Tibial nerve (tissue), 4 donors: Measurements from ENCODE around the gene MAP4K4.

Source experiments
- EP300 ChIP-seq, 2 donors: sonication (generic); formaldehyde crosslinking; IDR thresholded peaks; one replicate each; pipeline ENCODE4 v1.6.1; 2017; ENCODE audit warnings: antibody characterized with exemption in 2 of 2, mild to moderate bottlenecking in 1 of 2
- POLR2A ChIP-seq, 2 donors: fragments of 450-650 bp; IDR thresholded peaks; one replicate each; pipeline ENCODE4 v1.6.1; 2017; ENCODE audit warnings: antibody characterized with exemption in 2 of 2, mild to moderate bottlenecking in 2 of 2, moderate library complexity in 2 of 2
- TF ChIP-seq, protein P1 (sequence below), 5 experiments: fragments of 200-600 bp in 3 of 5; fragments of 450-650 bp in 2 of 5; sonication (generic) in 3 of 5; IDR thresholded peaks; one replicate each; pipeline ENCODE4 v1.5.1; 2016 to 2019; ENCODE audit warnings: antibody characterized with exemption in 5 of 5, mild to moderate bottlenecking in 3 of 5, moderate library complexity in 2 of 5

DNA sequence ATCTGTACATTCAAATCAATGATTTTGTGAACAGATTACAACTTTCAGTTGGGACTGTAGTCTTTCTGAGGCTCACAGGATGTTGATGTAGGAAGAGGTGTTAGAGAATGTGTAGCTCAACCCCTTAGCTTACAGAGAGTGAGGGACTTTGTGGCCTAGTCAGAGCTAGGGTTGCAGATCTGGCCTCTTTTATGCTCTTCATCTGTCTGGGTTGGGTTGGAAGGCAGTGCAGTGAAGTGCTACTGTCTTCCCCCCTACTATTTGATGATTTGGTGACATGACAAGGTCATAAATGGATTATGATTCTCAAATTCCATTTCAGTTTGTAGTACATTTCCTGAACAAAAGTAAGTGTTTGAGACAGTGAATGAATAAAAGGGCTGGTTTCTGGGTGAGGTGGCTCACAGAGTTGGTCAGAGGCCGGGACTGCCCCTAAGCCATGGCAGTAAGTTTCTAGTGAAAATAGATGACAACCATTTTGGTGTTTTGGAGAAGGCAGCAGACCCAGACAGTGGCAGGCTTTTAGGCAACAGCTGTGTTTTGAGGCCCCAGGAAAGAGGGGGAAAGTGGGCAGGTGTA is 21.6 kb downstream of the MAP4K4 start:
- TF ChIP-seq, protein P1, sequence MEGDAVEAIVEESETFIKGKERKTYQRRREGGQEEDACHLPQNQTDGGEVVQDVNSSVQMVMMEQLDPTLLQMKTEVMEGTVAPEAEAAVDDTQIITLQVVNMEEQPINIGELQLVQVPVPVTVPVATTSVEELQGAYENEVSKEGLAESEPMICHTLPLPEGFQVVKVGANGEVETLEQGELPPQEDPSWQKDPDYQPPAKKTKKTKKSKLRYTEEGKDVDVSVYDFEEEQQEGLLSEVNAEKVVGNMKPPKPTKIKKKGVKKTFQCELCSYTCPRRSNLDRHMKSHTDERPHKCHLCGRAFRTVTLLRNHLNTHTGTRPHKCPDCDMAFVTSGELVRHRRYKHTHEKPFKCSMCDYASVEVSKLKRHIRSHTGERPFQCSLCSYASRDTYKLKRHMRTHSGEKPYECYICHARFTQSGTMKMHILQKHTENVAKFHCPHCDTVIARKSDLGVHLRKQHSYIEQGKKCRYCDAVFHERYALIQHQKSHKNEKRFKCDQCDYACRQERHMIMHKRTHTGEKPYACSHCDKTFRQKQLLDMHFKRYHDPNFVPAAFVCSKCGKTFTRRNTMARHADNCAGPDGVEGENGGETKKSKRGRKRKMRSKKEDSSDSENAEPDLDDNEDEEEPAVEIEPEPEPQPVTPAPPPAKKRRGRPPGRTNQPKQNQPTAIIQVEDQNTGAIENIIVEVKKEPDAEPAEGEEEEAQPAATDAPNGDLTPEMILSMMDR (IDR thresholded peaks at IDR 0.05): no peak
- TF ChIP-seq POLR2A (IDR thresholded peaks at IDR 0.05) (no peak), EP300 (IDR thresholded peaks at IDR 0.05) (no peak)
